Hepatocyte (in vitro differentiated cells): ENCODE measurements around the gene ZNF532. TPM values are rescaled to one million over a fixed set of nuclear protein-coding genes. Genes with fewer than 3 reads are reported as not detected.
"Not testable (repeated sequence)": the region's sequence is repeated elsewhere in the genome, so short reads cannot be mapped to it uniquely, and the experiment has no call there.

Experiments used
- DNase-seq: peaks from one replicate; pipeline ENCODE4 v3.0.0-alpha.2; 2016; ENCODE audit warnings: low spot score
- H2AFZ ChIP-seq: fragments of 200-600 bp; sonication (generic); 2 replicates; pipeline ENCODE4 v1.6.0; 2016; ENCODE audit warnings: antibody characterized with exemption, mild to moderate bottlenecking
- H3K27ac ChIP-seq: fragments of 200-600 bp; sonication (generic); 2 replicates; pipeline ENCODE4 v1.5.1; 2016; ENCODE audit warnings: mild to moderate bottlenecking
- H3K27me3 ChIP-seq: fragments of 200-600 bp; sonication (generic); 2 replicates; pipeline ENCODE4 v1.6.1; 2016
- H3K36me3 ChIP-seq: fragments of 200-600 bp; sonication (generic); replicated peaks from 2 replicates; pipeline ENCODE4 v1.5.1; 2016; ENCODE audit warnings: low read depth; ENCODE audit not compliant: insufficient read depth
- H3K4me1 ChIP-seq: fragments of 200-600 bp; sonication (generic); 2 replicates; pipeline ENCODE4 v1.5.1; 2016; ENCODE audit warnings: mild to moderate bottlenecking, moderate library complexity; ENCODE audit not compliant: insufficient read depth
- H3K4me2 ChIP-seq: fragments of 200-600 bp; sonication (generic); 2 replicates; pipeline ENCODE4 v1.6.0; 2016
- H3K4me3 ChIP-seq: fragments of 200-600 bp; sonication (generic); 2 replicates; pipeline ENCODE4 v1.5.1; 2016; ENCODE audit warnings: mild to moderate bottlenecking
- H3K79me2 ChIP-seq: fragments of 200-600 bp; sonication (generic); 2 replicates; pipeline ENCODE4 v1.6.0; 2017; ENCODE audit warnings: mild to moderate bottlenecking
- H3K9me2 ChIP-seq: fragments of 200-600 bp; sonication (generic); replicated peaks from 2 replicates; pipeline ENCODE4 v1.6.0; 2017; ENCODE audit warnings: mild to moderate bottlenecking; ENCODE audit not compliant: insufficient read depth
- H3K9me3 ChIP-seq: fragments of 200-600 bp; sonication (generic); 2 replicates; pipeline ENCODE4 v1.5.1; 2016; ENCODE audit warnings: low read depth, mild to moderate bottlenecking
- H4K20me1 ChIP-seq: fragments of 200-600 bp; sonication (generic); 2 replicates; pipeline ENCODE4 v1.6.0; 2016; ENCODE audit warnings: mild to moderate bottlenecking; ENCODE audit not compliant: insufficient read depth, poor library complexity, severe bottlenecking
- CTCF ChIP-seq: fragments of 200-600 bp; sonication (generic); IDR thresholded peaks from 2 replicates; pipeline ENCODE4 v1.5.1; 2016; ENCODE audit warnings: antibody characterized with exemption, mild to moderate bottlenecking; ENCODE audit not compliant: poor library complexity
- EZH2 ChIP-seq: fragments of 200-600 bp; sonication (generic); IDR thresholded peaks from 2 replicates; pipeline ENCODE4 v1.6.1; 2016; ENCODE audit warnings: antibody characterized with exemption, mild to moderate bottlenecking, borderline replicate concordance
- EZH2phosphoT487 ChIP-seq: fragments of 200-600 bp; sonication (generic); IDR thresholded peaks from one replicate; pipeline ENCODE4 v1.6.1; 2018; ENCODE audit warnings: antibody characterized with exemption, mild to moderate bottlenecking, low read depth, moderate library complexity; ENCODE audit not compliant: unreplicated experiment, severe bottlenecking
- WGBS: methylation state at CpG from one replicate; pipeline ENCODE4 v1.1.6; 2016; ENCODE audit warnings: low lambda C conversion rate; ENCODE audit errors: missing lambda C conversion rate; 5-methylcytosine and 5-hydroxymethylcytosine counted together
- polyA plus RNA-seq: library from polyadenylated mRNA; unstranded; fragments of >200 nt; fragmentation: Nextera tagmentation; extraction: Ambion mirVana; gene quantifications from 2 replicates; pipeline ENCODE4 v1.2.1, GENCODE V29; 2016
- total RNA-seq: library from RNA; depleted of rRNA; stranded (reverse); fragments of >200 nt; gene quantifications from 2 replicates; pipeline ENCODE4 v1.2.3, GENCODE V29; 2014

Gene ZNF532
- total and polyA plus RNA-seq, 2 experiments from 2014 or later, result 15.9 to 36.5 TPM

GRCh38 chr18:58827886-58828285, 36.8 kb upstream of the ZNF532 start:
- TF ChIP-seq CTCF (no peak), EZH2phosphoT487 (no peak), EZH2 (no peak)
- Histone ChIP-seq H3K4me1 (no peaks in the 10 kb centered on the region), H3K9me3 (no peaks in the 10 kb centered on the region), H3K9me2 (no peaks in the 10 kb centered on the region), H4K20me1 (no peaks in the 10 kb centered on the region), H2AFZ (no peak overlapping the region), H3K79me2 (no peaks in the 10 kb centered on the region), H3K27me3 (no peaks in the 10 kb centered on the region), H3K4me3 (no peak overlapping the region), H3K27ac (no peak overlapping the region), H3K36me3 (no peaks in the 10 kb centered on the region), H3K4me2 (no peak overlapping the region)
- 98% methylated on average over 23 of the region's 24 CpGs for WGBS
- no peak for DNase-seq

GRCh38 chr18:58828399-58829121, 36.1 kb upstream of the ZNF532 start:
- Histone ChIP-seq H3K27ac (no peak overlapping the region), H3K27me3 (no peaks in the 10 kb centered on the region), H4K20me1 (no peaks in the 10 kb centered on the region), H3K9me3 (no peaks in the 10 kb centered on the region), H3K9me2 (no peaks in the 10 kb centered on the region), H3K79me2 (no peaks in the 10 kb centered on the region), H2AFZ (no peak overlapping the region), H3K4me1 (no peaks in the 10 kb centered on the region), H3K36me3 (no peaks in the 10 kb centered on the region), H3K4me3 (no peak overlapping the region), H3K4me2 (no peak overlapping the region)
- WGBS, result 91% methylated on average over 12 of the region's 12 CpGs
- no peak for TF ChIP-seq EZH2
- TF ChIP-seq EZH2phosphoT487, result no peak
- no peak for TF ChIP-seq CTCF
- DNase-seq, result no peak

- Histone ChIP-seq H3K79me2 (no peaks in the 10 kb centered on the region), H3K27me3 (no peaks in the 10 kb centered on the region), H3K4me1 (no peaks in the 10 kb centered on the region), H3K36me3 (no peaks in the 10 kb centered on the region), H3K9me2 (no peaks in the 10 kb centered on the region), H3K4me2 (no peak overlapping the region), H3K4me3 (no peak overlapping the region), H3K27ac (no peak overlapping the region), H3K9me3 (no peaks in the 10 kb centered on the region), H4K20me1 (no peaks in the 10 kb centered on the region), H2AFZ (no peak overlapping the region)
- TF ChIP-seq CTCF, result no peak
- no peak for TF ChIP-seq EZH2phosphoT487
- TF ChIP-seq EZH2, result no peak
- DNase-seq, result no peak
- WGBS, result 74% methylated on average over 3 of the region's 3 CpGs
Measured at GRCh38 chr18:58829263-58829662, 35.4 kb upstream of the ZNF532 start.

- 75% methylated on average over 3 of the region's 3 CpGs for WGBS
- not testable (repeated sequence) for H4K20me1 ChIP-seq
Measured at GRCh38 chr18:58829886-58830285, 34.8 kb upstream of the ZNF532 start.

More at GRCh38 chr18:58829886-58830285, 34.8 kb upstream of the ZNF532 start:
- H3K27me3 ChIP-seq, DNase-seq, H3K4me3 ChIP-seq, H3K27ac ChIP-seq, H3K4me1 ChIP-seq, H2AFZ ChIP-seq, H3K9me2 ChIP-seq, H3K9me3 ChIP-seq, H3K4me2 ChIP-seq, H3K36me3 ChIP-seq, H3K79me2 ChIP-seq: not testable (repeated sequence)
